HepG2 (cell line): Measurements from ENCODE around the gene SLCO2A1. TPM values are rescaled to one million over a fixed set of nuclear protein-coding genes. Genes with fewer than 3 reads are reported as not detected.
A peak's percentile ranks its signal among the peaks of the same experiment; 100 is the strongest.

Source experiments
- FIP1L1 ChIP-seq: fragments of 200-400 bp; formaldehyde crosslinking; IDR thresholded peaks from 2 replicates; pipeline ENCODE4 v1.6.1; 2018; ENCODE audit warnings: low read depth, mild to moderate bottlenecking, low read length, moderate library complexity, borderline replicate concordance; ENCODE audit not compliant: insufficient read depth
- GMEB1 ChIP-seq: sonication (generic); formaldehyde crosslinking; IDR thresholded peaks from 2 replicates; pipeline ENCODE4 v1.5.1; 2020; ENCODE audit warnings: missing genetic modification reagents, mild to moderate bottlenecking, borderline replicate concordance
- NKX3-1 ChIP-seq: sonication (generic); formaldehyde crosslinking; IDR thresholded peaks from 2 replicates; pipeline ENCODE4 v1.5.0; 2020; ENCODE audit warnings: missing genetic modification reagents
- PHB2 ChIP-seq: fragments of 450-650 bp; IDR thresholded peaks from 2 replicates; pipeline ENCODE4 v1.6.1; 2018; ENCODE audit not compliant: partially characterized antibody
- PHF21A ChIP-seq: sonication (generic); formaldehyde crosslinking; IDR thresholded peaks from 2 replicates; pipeline ENCODE4 v1.5.0; 2020; ENCODE audit warnings: mild to moderate bottlenecking, missing genetic modification reagents
- PITX1 ChIP-seq: sonication (generic); formaldehyde crosslinking; IDR thresholded peaks from 2 replicates; pipeline ENCODE4 v1.5.1; 2020; ENCODE audit warnings: mild to moderate bottlenecking, missing genetic modification reagents
- SAP130 ChIP-seq: IDR thresholded peaks from 2 replicates; pipeline ENCODE4 v1.6.1; 2016; ENCODE audit warnings: low read depth
- SRSF1 ChIP-seq: fragments of 200-400 bp; formaldehyde crosslinking; optimal IDR thresholded peaks from 2 replicates; pipeline ENCODE3; 2017; ENCODE audit warnings: mild to moderate bottlenecking, low read depth, low read length, moderate library complexity
- THAP8 ChIP-seq: sonication (generic); formaldehyde crosslinking; IDR thresholded peaks from 2 replicates; pipeline ENCODE4 v1.5.1; 2020; ENCODE audit warnings: missing genetic modification reagents, mild to moderate bottlenecking, borderline replicate concordance
- U2AF1 ChIP-seq: fragments of 200-400 bp; formaldehyde crosslinking; optimal IDR thresholded peaks from 2 replicates; pipeline ENCODE3; 2017; ENCODE audit warnings: mild to moderate bottlenecking, low read depth, low read length
- ZBTB4 ChIP-seq: sonication (generic); formaldehyde crosslinking; IDR thresholded peaks from 2 replicates; pipeline ENCODE4 v1.4.0; 2020; ENCODE audit warnings: missing genetic modification reagents, mild to moderate bottlenecking, borderline replicate concordance
- ZFX ChIP-seq: sonication (generic); formaldehyde crosslinking; IDR thresholded peaks from 2 replicates; pipeline ENCODE4 v1.4.0; 2020; ENCODE audit warnings: mild to moderate bottlenecking, low read depth, missing genetic modification reagents, moderate library complexity
- ZFY ChIP-seq: sonication (generic); formaldehyde crosslinking; IDR thresholded peaks from 2 replicates; pipeline ENCODE4 v1.4.0; 2020; ENCODE audit warnings: missing genetic modification reagents
- ZMYM3 ChIP-seq: sonication (generic); formaldehyde crosslinking; IDR thresholded peaks from 2 replicates; pipeline ENCODE4 v1.5.1; 2020; ENCODE audit warnings: mild to moderate bottlenecking, missing genetic modification reagents
- ZNF263 ChIP-seq: sonication (generic); formaldehyde crosslinking; IDR thresholded peaks from 2 replicates; pipeline ENCODE4 v1.4.0; 2020; ENCODE audit warnings: missing genetic modification reagents
- ZNF431 ChIP-seq: sonication (generic); formaldehyde crosslinking; IDR thresholded peaks from 2 replicates; pipeline ENCODE4 v1.9.0; 2022; ENCODE audit warnings: missing genetic modification reagents, low read depth, mild to moderate bottlenecking, borderline replicate concordance
- ZNF543 ChIP-seq: sonication (generic); formaldehyde crosslinking; IDR thresholded peaks from 2 replicates; pipeline ENCODE4 v1.4.0; 2020; ENCODE audit warnings: mild to moderate bottlenecking, missing genetic modification reagents
- ZNF552 ChIP-seq: sonication (generic); formaldehyde crosslinking; IDR thresholded peaks from 2 replicates; pipeline ENCODE4 v1.9.0; 2022; ENCODE audit warnings: missing genetic modification reagents, mild to moderate bottlenecking, borderline replicate concordance
- ZNF674 ChIP-seq: sonication (generic); formaldehyde crosslinking; IDR thresholded peaks from 2 replicates; pipeline ENCODE4 v1.5.0; 2020; ENCODE audit warnings: low read depth, mild to moderate bottlenecking, missing genetic modification reagents
- ZNF687 ChIP-seq: sonication (generic); formaldehyde crosslinking; IDR thresholded peaks from 2 replicates; pipeline ENCODE4 v1.5.1; 2020; ENCODE audit warnings: mild to moderate bottlenecking, missing genetic modification reagents, moderate library complexity
- polyA plus RNA-seq, 8 experiments: library from polyadenylated mRNA; depleted of rRNA in 3 of 8; stranded (reverse) in 7 of 8; unstranded in 1 of 8; fragments of >200 nt; fragmentation: Illumina TruSeq in 4 of 8; extraction: Trizol in 4 of 8; gene quantifications; 2 replicates each; pipeline versions ENCODE4 v1.2.1 to v1.2.3, GENCODE V29; 2011 to 2016; ENCODE audit warnings: low read depth in 4 of 8, missing spikeins in 1 of 8, mixed read lengths in 1 of 8; ENCODE audit not compliant: insufficient read depth in 1 of 8
- total RNA-seq, 5 experiments: library from RNA; depleted of rRNA; stranded (reverse); fragments of >200 nt; fragmentation: Illumina TruSeq; extraction: Trizol; gene quantifications; 2 replicates each; pipeline ENCODE4 v1.2.3, GENCODE V29; 2016; ENCODE audit warnings: low read depth in 1 of 5

Gene SLCO2A1
- total and polyA plus RNA-seq, 2 of the 13 experiments (the other 11 are each of a cell fraction or from before 2014, with no cell fraction given): 0.04 TPM; not detected in 1

GRCh38 chr3:134029734-134030378 lies at the start of gene SLCO2A1 (continued):
- TF ChIP-seq GMEB1 (CRISPR knock-in tag) (no peak), FIP1L1 (no peak), ZNF263 (CRISPR knock-in tag) (peak; percentile 87), PHF21A (CRISPR knock-in tag) (no peak), ZFY (0 out of 2 replicates have a peak, but pooled peaks have one; percentile 5), ZBTB4 (CRISPR knock-in tag) (no peak), SAP130 (CRISPR knock-in tag) (no peak), U2AF1 (no peak), PITX1 (CRISPR knock-in tag) (no peak), NKX3-1 (CRISPR knock-in tag) (no peak), SRSF1 (no peak), ZNF687 (CRISPR knock-in tag) (peak; percentile 38; the same call in 1 of the 2 replicates), THAP8 (CRISPR knock-in tag) (no peak), ZNF674 (CRISPR knock-in tag) (no peak), ZFX (peak; percentile 21; the same call in 1 of the 2 replicates), ZNF552 (CRISPR knock-in tag) (no peak), PHB2 (no peak), ZNF431 (CRISPR knock-in tag) (no peak), ZMYM3 (CRISPR knock-in tag) (no peak), ZNF543 (CRISPR knock-in tag) (no peak)
